PC-3 (cell line): Measurements from ENCODE around the gene HSF4. TPM values are rescaled to one million over a fixed set of nuclear protein-coding genes. Genes with fewer than 3 reads are reported as not detected.

Source experiments
- ATAC-seq: fragments of 200-7000 bp; cut with Tn5 transposase; 2 replicates; pipeline ENCODE4 v1.9.1; 2020; ENCODE audit warnings: mild to moderate bottlenecking, moderate library complexity
- BruUV-seq: library from RNA; stranded (reverse); fragments of 400-500 nt; replicated peaks from 2 replicates; lab custom pipeline; 2021; lab: Mats Ljungman, UMichigan
- CTCF ChIA-PET: fragments of 300-600 bp; sonication (Branson Sonifier 250); formaldehyde crosslinking; loops from one replicate; lab custom pipeline; 2022; ENCODE audit warnings: antibody characterized with exemption; lab: Charles Lee
- POLR2A ChIA-PET: fragments of 300-600 bp; sonication (Branson Sonifier 250); formaldehyde crosslinking; loops from one replicate; lab custom pipeline; 2022; ENCODE audit warnings: antibody characterized with exemption; ENCODE audit not compliant: unreplicated experiment; lab: Charles Lee
- DNase-seq: peaks from one replicate; pipeline ENCODE4 v3.0.0-alpha.2; 2015
- H2AFZ ChIP-seq: fragments of 300-600 bp; sonication (generic); 2 replicates; pipeline ENCODE4 v1.6.0; 2016; ENCODE audit warnings: antibody characterized with exemption, low read length
- H3F3A ChIP-seq: fragments of 300-600 bp; sonication (generic); one replicate; pipeline ENCODE4 v1.6.0; 2017; ENCODE audit warnings: antibody characterized with exemption, low read length, control low read depth, mild to moderate bottlenecking; ENCODE audit not compliant: unreplicated experiment
- H3K27ac ChIP-seq: fragments of 300-600 bp; sonication (generic); 2 replicates; pipeline ENCODE4 v1.5.1; 2016; ENCODE audit warnings: mild to moderate bottlenecking, low read length
- H3K27me3 ChIP-seq: fragments of 300-600 bp; sonication (generic); 2 replicates; pipeline ENCODE4 v1.6.1; 2016; ENCODE audit warnings: low read length, mixed read lengths
- H3K36me3 ChIP-seq: fragments of 300-600 bp; sonication (generic); 2 replicates; pipeline ENCODE4 v1.6.1; 2016; ENCODE audit warnings: low read depth, mixed run types, low read length, mixed read lengths
- H3K4me1 ChIP-seq: fragments of 300-600 bp; sonication (generic); 2 replicates; pipeline ENCODE4 v1.5.1; 2016; ENCODE audit warnings: low read length; ENCODE audit not compliant: insufficient read depth
- H3K4me2 ChIP-seq: fragments of 300-600 bp; sonication (generic); 2 replicates; pipeline ENCODE4 v1.6.0; 2016; ENCODE audit warnings: low read length
- H3K4me3 ChIP-seq: fragments of 300-600 bp; sonication (generic); 2 replicates; pipeline ENCODE4 v1.5.1; 2016; ENCODE audit warnings: mild to moderate bottlenecking, low read length, mixed read lengths
- H3K79me2 ChIP-seq: fragments of 300-600 bp; sonication (generic); 2 replicates; pipeline ENCODE4 v1.6.1; 2017; ENCODE audit warnings: low read length, mixed read lengths
- H3K9ac ChIP-seq: fragments of 300-600 bp; sonication (generic); 2 replicates; pipeline ENCODE4 v1.6.0; 2016; ENCODE audit warnings: mild to moderate bottlenecking, low read length
- H3K9me2 ChIP-seq: fragments of 300-600 bp; sonication (generic); replicated peaks from 2 replicates; pipeline ENCODE4 v1.6.1; 2016; ENCODE audit warnings: mixed run types, low read length, mixed read lengths
- H3K9me3 ChIP-seq: fragments of 300-600 bp; sonication (generic); 2 replicates; pipeline ENCODE4 v1.6.1; 2016; ENCODE audit warnings: low read length, mixed read lengths
- H4K20me1 ChIP-seq: fragments of 300-600 bp; sonication (generic); 2 replicates; pipeline ENCODE4 v1.6.1; 2016; ENCODE audit warnings: low read length, mixed read lengths
- CTCF ChIP-seq: fragments of 300-600 bp; sonication (generic); conservative IDR thresholded peaks from 2 replicates; pipeline ENCODE4 v1.5.1; 2017; ENCODE audit warnings: antibody characterized with exemption, low read depth, mild to moderate bottlenecking, low read length
- EZH2 ChIP-seq: fragments of 300-600 bp; sonication (generic); IDR thresholded peaks from one replicate; pipeline ENCODE4 v1.6.1; 2017; ENCODE audit warnings: antibody characterized with exemption, mild to moderate bottlenecking, low read length; ENCODE audit not compliant: unreplicated experiment
- EZH2phosphoT487 ChIP-seq: fragments of 300-600 bp; sonication (generic); IDR thresholded peaks from 2 replicates; pipeline ENCODE4 v1.6.1; 2018; ENCODE audit warnings: mild to moderate bottlenecking, antibody characterized with exemption, low read length, borderline replicate concordance
- intact Hi-C: fragments of 100-400 bp; cut with micrococcal nuclease; formaldehyde crosslinking; loops from 2 replicates; pipeline ENCODE4 v1.9.0; 2023
- total RNA-seq: library from RNA; depleted of rRNA; stranded (reverse); fragments of >200 nt; gene quantifications from 2 replicates; pipeline ENCODE4 v1.2.3, GENCODE V29; 2014

The HSF4 gene
- total RNA-seq, 1 experiment from 2014 or later = 20.6 TPM

- intact Hi-C loops = no loop called here
Observed at GRCh38 chr16:67165121-67166078, 855 bp downstream of the HSF4 start.

GRCh38 chr16:67166110-67166547 lies 1.6 kb downstream of the HSF4 start:
- Histone ChIP-seq H3K9me2 (no peaks in the 10 kb centered on the region), H3K27ac (no peak overlapping the region), H4K20me1 (no peaks in the 10 kb centered on the region), H3K4me1 (peaks cover 22% of the 10 kb centered on the region), H3K79me2 (0 out of 2 replicates have a peak, but pooled peaks cover 2% of the 10 kb centered on the region), H3F3A (no peaks in the 10 kb centered on the region), H3K4me2 (no peak overlapping the region), H3K9me3 (no peaks in the 10 kb centered on the region), H3K9ac (no peak overlapping the region), H3K4me3 (no peak overlapping the region), H3K36me3 (no peaks in the 10 kb centered on the region), H3K27me3 (no peaks in the 10 kb centered on the region), H2AFZ (no peak overlapping the region)
- ATAC-seq (no peak), DNase-seq (no peak)
- intact Hi-C loops = no loop called here
- ChIA-PET CTCF (no interaction called here), POLR2A (no interaction called here)
- BruUV-seq = no TSS peak
- TF ChIP-seq EZH2 (no peak), EZH2phosphoT487 (no peak), CTCF (no peak)

More at GRCh38 chr16:67165121-67166078, 855 bp downstream of the HSF4 start:
- no peak for TF ChIP-seq EZH2phosphoT487
- TF ChIP-seq EZH2 = no peak
- no peak for TF ChIP-seq CTCF
- H3K36me3 ChIP-seq = no peaks in the 10 kb centered on the region
- H3K27ac ChIP-seq = no peak overlapping the region
- H3K27me3 ChIP-seq = no peaks in the 10 kb centered on the region
- H3K9me2 ChIP-seq = no peaks in the 10 kb centered on the region
- H3K9me3 ChIP-seq = no peaks in the 10 kb centered on the region
- H3K4me3 ChIP-seq = no peak overlapping the region
- DNase-seq = no peak
- no peaks in the 10 kb centered on the region for H4K20me1 ChIP-seq
- no peak overlapping the region for H2AFZ ChIP-seq
- H3K4me2 ChIP-seq = no peak overlapping the region
- H3K79me2 ChIP-seq = no peaks in the 10 kb centered on the region
- ChIA-PET CTCF (no interaction called here), POLR2A (no interaction called here)
- BruUV-seq = no TSS peak
- no peak overlapping the region for H3K9ac ChIP-seq
- no peak for ATAC-seq
- H3F3A ChIP-seq = no peaks in the 10 kb centered on the region
- H3K4me1 ChIP-seq = peaks cover 17% of the 10 kb centered on the region
